Tibial artery (tissue), 4 donors: ENCODE measurements around the gene SDHAF1.
"Not testable (repeated sequence)": the region's sequence is repeated elsewhere in the genome, so short reads cannot be mapped to it uniquely, and the experiment has no call there.

Experiments
- DNase-seq, 2 donors: peaks; one replicate each; pipeline ENCODE4 v3.0.0-alpha.2; 2019
- H3K27ac ChIP-seq, 2 donors: fragments of 200-600 bp; sonication (generic) in 1 of 2; 1 replicate in 1 of 2; 2 replicates in 1 of 2; pipeline ENCODE4 v1.5.1; 2018 to 2019; ENCODE audit warnings: mild to moderate bottlenecking in 1 of 2
- H3K27me3 ChIP-seq, 2 donors: fragments of 200-600 bp; sonication (generic) in 1 of 2; one replicate each; pipeline versions ENCODE4 v1.5.1 to v1.6.0; 2016 to 2019
- H3K36me3 ChIP-seq, 3 donors: fragments of 200-600 bp; sonication (generic) in 2 of 3; one replicate each; pipeline ENCODE4 v1.5.1; 2016 to 2019; ENCODE audit warnings: mild to moderate bottlenecking in 2 of 3
- H3K4me1 ChIP-seq, 4 donors: fragments of 200-600 bp; sonication (generic) in 2 of 4; 1 replicate in 3 of 4; 2 replicates in 1 of 4; pipeline ENCODE4 v1.5.1; 2016 to 2019
- H3K4me3 ChIP-seq, 2 donors: fragments of 200-600 bp; sonication (generic) in 1 of 2; 1 replicate in 1 of 2; 2 replicates in 1 of 2; pipeline ENCODE4 v1.5.1; 2018 to 2019; ENCODE audit warnings: mild to moderate bottlenecking in 2 of 2
- H3K9me3 ChIP-seq, 3 donors: fragments of 200-600 bp; sonication (generic) in 1 of 3; one replicate each; pipeline ENCODE4 v1.5.1; 2016 to 2019
- intact Hi-C: fragments of 100-400 bp; cut with DNase I; formaldehyde crosslinking; loops from one replicate; pipeline ENCODE4 v1.15.0; 2023; ENCODE audit warnings: low total_unique reads
- TF ChIP-seq, protein P1 (sequence below), 2 experiments: fragments of 200-600 bp in 1 of 2; fragments of 450-650 bp in 1 of 2; IDR thresholded peaks; one replicate each; pipeline ENCODE4 v1.5.1; 2017 to 2019; ENCODE audit warnings: antibody characterized with exemption in 2 of 2, mild to moderate bottlenecking in 1 of 2, moderate library complexity in 1 of 2

Gene SDHAF1

DNA sequence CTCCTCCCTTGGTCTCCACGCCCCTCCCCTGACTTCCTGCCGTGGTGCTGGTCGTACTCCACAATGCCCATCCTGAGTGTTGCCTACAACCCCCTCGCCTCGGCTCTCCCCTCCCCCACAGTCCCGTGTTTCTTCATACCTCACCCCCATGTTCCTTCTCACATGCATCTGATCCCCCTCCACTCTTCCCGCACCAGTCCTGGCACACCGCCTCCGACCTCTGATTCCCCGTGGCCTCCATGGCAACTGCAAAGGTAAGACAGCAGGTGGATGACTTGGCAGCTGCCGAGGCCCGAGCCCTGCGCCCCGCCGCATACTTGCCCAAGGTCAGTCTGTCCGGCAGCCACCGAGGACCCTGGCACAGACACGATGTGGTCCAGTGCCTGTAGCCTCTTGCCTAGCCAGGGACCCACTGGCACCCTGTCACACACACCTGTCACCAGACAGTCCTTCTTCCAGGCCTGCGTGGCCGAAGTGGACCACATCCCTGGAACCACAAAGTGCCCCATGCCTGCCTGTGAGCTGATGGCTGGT, 16.1 kb upstream of the SDHAF1 start:
- TF ChIP-seq, protein P1, sequence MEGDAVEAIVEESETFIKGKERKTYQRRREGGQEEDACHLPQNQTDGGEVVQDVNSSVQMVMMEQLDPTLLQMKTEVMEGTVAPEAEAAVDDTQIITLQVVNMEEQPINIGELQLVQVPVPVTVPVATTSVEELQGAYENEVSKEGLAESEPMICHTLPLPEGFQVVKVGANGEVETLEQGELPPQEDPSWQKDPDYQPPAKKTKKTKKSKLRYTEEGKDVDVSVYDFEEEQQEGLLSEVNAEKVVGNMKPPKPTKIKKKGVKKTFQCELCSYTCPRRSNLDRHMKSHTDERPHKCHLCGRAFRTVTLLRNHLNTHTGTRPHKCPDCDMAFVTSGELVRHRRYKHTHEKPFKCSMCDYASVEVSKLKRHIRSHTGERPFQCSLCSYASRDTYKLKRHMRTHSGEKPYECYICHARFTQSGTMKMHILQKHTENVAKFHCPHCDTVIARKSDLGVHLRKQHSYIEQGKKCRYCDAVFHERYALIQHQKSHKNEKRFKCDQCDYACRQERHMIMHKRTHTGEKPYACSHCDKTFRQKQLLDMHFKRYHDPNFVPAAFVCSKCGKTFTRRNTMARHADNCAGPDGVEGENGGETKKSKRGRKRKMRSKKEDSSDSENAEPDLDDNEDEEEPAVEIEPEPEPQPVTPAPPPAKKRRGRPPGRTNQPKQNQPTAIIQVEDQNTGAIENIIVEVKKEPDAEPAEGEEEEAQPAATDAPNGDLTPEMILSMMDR (IDR thresholded peaks at IDR 0.05) = no peak
- no peaks in the 10 kb centered on the region for H3K36me3 ChIP-seq
- H3K9me3 ChIP-seq = no peaks in the 10 kb centered on the region
- peaks cover 0 to 66% of the 10 kb centered on the region in 2 donors for H3K27me3 ChIP-seq
- no peak overlapping the region for H3K27ac ChIP-seq
- no peaks in the 10 kb centered on the region for H3K4me1 ChIP-seq
- no peak for DNase-seq
- H3K4me3 ChIP-seq = no peak overlapping the region
- intact Hi-C loops = no loop called here

- H3K4me1 ChIP-seq, H3K4me3 ChIP-seq, H3K36me3 ChIP-seq, intact Hi-C loops, H3K27ac ChIP-seq, DNase-seq, H3K9me3 ChIP-seq: not testable (repeated sequence)
- H3K27me3 ChIP-seq = peaks cover 0 to 70% of the 10 kb centered on the region in 2 donors
Observed at GRCh38 chr19:35980997-35981396, 14.0 kb upstream of the SDHAF1 start.

DNA sequence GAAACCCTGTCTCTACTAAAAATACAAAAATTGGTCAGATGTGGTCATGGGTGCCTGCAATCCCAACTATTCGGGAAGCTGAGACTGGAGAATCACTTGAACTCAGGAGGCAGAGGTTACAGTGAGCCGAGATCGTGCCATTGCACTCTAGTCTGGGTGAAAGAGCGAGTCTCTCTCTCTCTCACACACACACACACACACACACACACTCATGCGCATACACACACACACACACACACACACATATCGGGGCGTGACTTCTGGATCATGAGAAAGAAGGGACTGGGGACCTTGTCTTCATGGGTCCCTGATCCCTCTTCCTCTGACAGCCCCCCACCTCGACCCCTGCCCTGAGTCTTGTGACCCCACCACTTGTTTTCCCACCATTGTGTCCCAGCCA, 11.8 kb upstream of the SDHAF1 start:
- no peak for DNase-seq
- Histone ChIP-seq H3K27me3 (peaks cover 0 to 72% of the 10 kb centered on the region in 2 donors), H3K27ac (no peak overlapping the region), H3K4me1 (peaks cover 0 to 10% (median 4%) of the 10 kb centered on the region in 4 donors), H3K4me3 (no peak overlapping the region), H3K36me3 (no peaks in the 10 kb centered on the region), H3K9me3 (no peaks in the 10 kb centered on the region)
- intact Hi-C loops = no loop called here
- TF ChIP-seq, protein P1 (IDR thresholded peaks at IDR 0.05) = no peak

DNA sequence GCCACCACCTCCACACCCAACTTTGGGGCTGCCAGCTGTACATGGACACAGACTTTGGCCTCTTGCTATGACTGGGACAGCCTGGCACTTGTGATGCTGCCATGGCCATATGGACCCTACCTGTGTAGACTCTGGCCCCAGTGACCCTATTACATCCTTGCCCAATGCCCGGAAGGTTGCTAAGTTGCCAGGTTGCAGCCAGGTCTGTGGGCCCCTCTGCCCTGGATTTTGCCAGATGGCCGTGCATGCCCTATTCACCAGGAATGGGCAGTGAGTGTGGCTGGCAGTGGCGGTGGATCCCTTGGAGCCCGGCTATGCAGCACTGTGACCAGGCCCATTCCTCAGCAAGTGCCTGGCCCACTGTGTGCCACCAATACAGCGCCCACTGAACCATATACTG, 8.9 kb upstream of the SDHAF1 start:
- TF ChIP-seq, protein P1 (IDR thresholded peaks at IDR 0.05) = no peak
- peaks cover 0 to 10% (median 4%) of the 10 kb centered on the region in 4 donors for H3K4me1 ChIP-seq
- no peak for DNase-seq
- H3K27ac ChIP-seq = no peak overlapping the region
- no peaks in the 10 kb centered on the region for H3K9me3 ChIP-seq
- peaks cover 0 to 68% of the 10 kb centered on the region in 2 donors for H3K27me3 ChIP-seq
- H3K36me3 ChIP-seq = no peaks in the 10 kb centered on the region
- intact Hi-C loops = no loop called here
- no peak overlapping the region for H3K4me3 ChIP-seq

- Histone ChIP-seq H3K4me3 (peak overlapping the region; percentile 19 to 25), H3K27me3 (peaks cover 0 to 66% of the 10 kb centered on the region in 2 donors), H3K27ac (no peak overlapping the region), H3K4me1 (peaks cover 0 to 10% (median 4%) of the 10 kb centered on the region in 4 donors), H3K36me3 (no peaks in the 10 kb centered on the region), H3K9me3 (no peaks in the 10 kb centered on the region)
- TF ChIP-seq, protein P1 (IDR thresholded peaks at IDR 0.05) = no peak
- peak in 1 of 2 donors; percentile 55 for DNase-seq
- intact Hi-C loops = no loop called here
Observed at GRCh38 chr19:35986664-35987570, 8.1 kb upstream of the SDHAF1 start.

DNA sequence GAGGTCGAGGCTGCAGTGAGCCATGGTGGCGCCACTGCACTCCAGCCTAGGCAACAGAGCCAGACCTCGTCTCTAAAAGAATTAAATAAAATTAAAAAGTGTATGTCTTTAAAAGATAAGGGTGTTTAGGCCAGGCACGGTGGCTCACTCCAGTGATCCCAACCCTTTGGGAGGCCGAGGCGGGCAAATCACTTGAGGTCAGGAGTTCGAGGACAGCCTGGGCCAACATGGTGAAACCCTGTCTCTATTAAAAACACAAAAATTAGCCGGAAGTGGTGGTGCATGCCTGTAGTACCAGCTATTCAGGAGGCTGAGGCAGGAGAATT, 7.5 kb upstream of the SDHAF1 start:
- TF ChIP-seq, protein P1 (IDR thresholded peaks at IDR 0.05) = no peak
- DNase-seq = no peak
- Histone ChIP-seq H3K36me3 (no peaks in the 10 kb centered on the region), H3K4me1 (peaks cover 0 to 10% (median 4%) of the 10 kb centered on the region in 4 donors), H3K27ac (no peak overlapping the region), H3K4me3 (no peak overlapping the region), H3K27me3 (peaks cover 0 to 63% of the 10 kb centered on the region in 2 donors), H3K9me3 (no peaks in the 10 kb centered on the region)
- intact Hi-C loops = no loop called here
